SK-N-SH (cell line): Measurements from ENCODE around the gene EIF6.

ENCODE experiments used
- CTCF ChIP-seq: fragments of 200-600 bp; sonication (generic); IDR thresholded peaks from 2 replicates; pipeline ENCODE4 v1.6.1; 2017; ENCODE audit warnings: antibody characterized with exemption, mild to moderate bottlenecking, moderate library complexity
- MXI1 ChIP-seq: IDR thresholded peaks from 2 replicates; pipeline ENCODE4 v1.6.1; 2012; ENCODE audit warnings: mild to moderate bottlenecking, low read depth, low read length, improper control_type of control experiment
- POLR2AphosphoS5 ChIP-seq: IDR thresholded peaks from 2 replicates; pipeline ENCODE4 v1.6.1; 2012; ENCODE audit warnings: low read depth, low read length
- RCOR1 ChIP-seq: fragments of 150-350 bp; IDR thresholded peaks from 2 replicates; pipeline ENCODE4 v1.6.1; 2017; ENCODE audit warnings: antibody characterized with exemption, low read length
- RFX5 ChIP-seq: IDR thresholded peaks from 2 replicates; pipeline ENCODE4 v1.6.1; 2012; ENCODE audit warnings: mild to moderate bottlenecking, improper control_type of control experiment, low read length
- TAF1 ChIP-seq: IDR thresholded peaks from 2 replicates; pipeline ENCODE4 v1.6.1; 2012; ENCODE audit warnings: low read depth, mild to moderate bottlenecking, low read length, moderate library complexity, borderline replicate concordance

- TF ChIP-seq CTCF (peak; percentile 29), RFX5 (no peak), POLR2AphosphoS5 (no peak), MXI1 (no peak), RCOR1 (no peak), TAF1 (no peak)
These were observed 12.6 kb upstream of the EIF6 start for GRCh38 chr20:35297155-35297554.
